ENCODE measurements around the gene MYO5A. TPM values are rescaled to one million over a fixed set of nuclear protein-coding genes. Genes with fewer than 3 reads are reported as not detected.

MYO5A gene
- total and polyA plus RNA-seq, 4 donors = 5.7 to 42.1 (median 22.0) TPM

DNA sequence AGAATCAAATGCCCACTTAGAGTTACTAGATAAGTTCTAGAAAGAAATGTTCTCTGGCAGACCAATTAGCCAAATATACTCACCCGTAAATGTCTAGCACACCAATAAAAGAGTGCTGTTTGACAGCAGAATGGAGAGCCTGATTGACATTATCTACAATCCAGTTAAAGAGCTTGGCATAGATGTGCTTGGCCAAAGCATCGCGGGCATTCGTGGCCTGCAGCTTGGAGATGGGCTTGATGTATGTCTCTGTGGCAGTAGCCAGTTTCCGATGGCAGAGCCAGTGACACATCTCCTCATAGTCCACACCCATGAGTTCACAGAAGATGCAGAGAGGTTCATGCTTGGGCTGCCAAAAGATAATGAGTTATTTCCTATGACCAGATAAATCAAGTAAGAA is 131.6 kb downstream of the MYO5A start:
- H3K9me3 ChIP-seq (ENCODE audit: control insufficient read depth, low read length) = no peaks in the 10 kb centered on the region
- no peak overlapping the region for H3K4me3 ChIP-seq (ENCODE audit: low read length in 2 of 2)
- H3K27me3 ChIP-seq (ENCODE audit: control insufficient read depth in 1 of 2, insufficient read depth in 2 of 2, low read length in 1 of 2) = no peaks in the 10 kb centered on the region
- 93 to 95% methylated on average over 5 of the region's 5 CpGs for WGBS, 2 donors
- DNase-seq (no peak), ATAC-seq (ENCODE audit: low FRiP score) (no peak)
- peaks cover 0 to 2% of the 10 kb centered on the region in 2 donors for H3K36me3 ChIP-seq (ENCODE audit: control insufficient read depth in 1 of 2, insufficient read depth in 2 of 2, low read length in 1 of 2)
- no peaks in the 10 kb centered on the region for H3K4me1 ChIP-seq (ENCODE audit: control insufficient read depth in 1 of 2, insufficient read depth in 2 of 2, low read length in 2 of 2)
- H3K27ac ChIP-seq (ENCODE audit: low read depth in 1 of 2, low read length in 2 of 2) = no peak overlapping the region
- intact Hi-C loops (cut with DNase I) = no loop called here

DNA sequence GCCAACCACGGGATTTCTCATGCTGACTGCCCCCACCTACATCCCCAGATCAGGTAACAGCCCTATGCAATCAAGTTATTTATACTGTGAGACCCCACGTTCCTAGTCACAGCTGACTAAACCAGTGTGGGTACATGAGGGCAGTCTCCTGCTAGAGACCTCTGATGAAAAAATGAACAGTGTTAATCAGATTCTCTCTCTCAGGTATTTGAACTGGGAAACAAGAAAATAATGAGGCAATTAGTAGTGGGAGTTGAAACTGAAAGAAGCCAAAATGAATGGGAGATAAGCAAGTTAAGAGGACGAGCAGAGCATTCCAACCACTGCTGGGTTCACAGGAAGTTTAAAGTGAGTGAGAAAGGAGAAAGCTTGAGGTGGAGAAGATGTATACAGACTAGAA is 134.6 kb downstream of the MYO5A start:
- no peaks in the 10 kb centered on the region for H3K27me3 ChIP-seq (ENCODE audit: control insufficient read depth in 1 of 2, insufficient read depth in 2 of 2, low read length in 1 of 2)
- H3K36me3 ChIP-seq (ENCODE audit: control insufficient read depth in 1 of 2, insufficient read depth in 2 of 2, low read length in 1 of 2) = peaks cover 0 to 2% of the 10 kb centered on the region in 2 donors
- no peak overlapping the region for H3K27ac ChIP-seq (ENCODE audit: low read depth in 1 of 2, low read length in 2 of 2)
- H3K9me3 ChIP-seq (ENCODE audit: control insufficient read depth, low read length) = no peaks in the 10 kb centered on the region
- ATAC-seq (ENCODE audit: low FRiP score) (no peak), DNase-seq (no peak)
- intact Hi-C loops (cut with DNase I) = no loop called here
- no peak overlapping the region for H3K4me3 ChIP-seq (ENCODE audit: low read length in 2 of 2)
- WGBS, 2 donors = 62 to 69% methylated on average over 3 of the region's 3 CpGs
- H3K4me1 ChIP-seq (ENCODE audit: control insufficient read depth in 1 of 2, insufficient read depth in 2 of 2, low read length in 2 of 2) = no peaks in the 10 kb centered on the region

DNA sequence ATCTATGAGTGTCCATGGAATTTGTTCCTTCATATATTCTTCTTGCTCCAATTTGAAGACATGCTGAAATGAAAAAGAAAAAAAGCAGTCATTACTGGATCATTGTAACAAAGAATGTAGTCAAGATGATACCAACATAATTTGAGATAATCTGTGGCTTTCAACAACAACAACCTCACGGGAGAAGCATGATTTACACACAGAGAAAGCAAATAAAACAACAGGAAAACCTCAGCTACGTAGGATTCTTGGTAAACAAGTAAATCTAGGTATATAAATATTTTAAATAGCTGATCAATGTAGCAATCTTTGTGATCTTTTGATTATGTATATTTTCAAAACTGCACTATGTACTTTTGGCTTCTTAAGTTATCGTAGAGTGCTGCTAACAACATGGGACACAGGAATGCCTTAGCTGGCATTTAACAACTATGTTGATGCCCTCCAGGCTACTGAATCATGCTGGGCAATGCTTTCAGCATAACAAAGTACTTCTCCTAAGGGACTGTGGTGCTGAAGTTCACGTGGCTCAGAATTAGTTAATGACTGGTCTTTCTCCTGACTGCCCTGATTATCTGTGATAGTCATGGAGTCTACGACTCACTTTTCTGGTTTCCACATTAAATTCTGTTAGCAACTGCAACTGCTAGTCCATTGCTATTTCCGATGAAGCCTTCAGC is 136.5 kb downstream of the MYO5A start:
- no peaks in the 10 kb centered on the region for H3K4me1 ChIP-seq (ENCODE audit: control insufficient read depth in 1 of 2, insufficient read depth in 2 of 2, low read length in 2 of 2)
- 70 to 76% methylated on average over 6 of the region's 6 CpGs for WGBS, 2 donors
- intact Hi-C loops (cut with DNase I) = no loop called here
- H3K27ac ChIP-seq (ENCODE audit: low read depth in 1 of 2, low read length in 2 of 2) = no peak overlapping the region
- H3K36me3 ChIP-seq (ENCODE audit: control insufficient read depth in 1 of 2, insufficient read depth in 2 of 2, low read length in 1 of 2) = peaks cover 0 to 5% of the 10 kb centered on the region in 2 donors
- ATAC-seq (ENCODE audit: low FRiP score) (no peak), DNase-seq (no peak)
- no peaks in the 10 kb centered on the region for H3K27me3 ChIP-seq (ENCODE audit: control insufficient read depth in 1 of 2, insufficient read depth in 2 of 2, low read length in 1 of 2)
- H3K9me3 ChIP-seq (ENCODE audit: control insufficient read depth, low read length) = no peaks in the 10 kb centered on the region
- no peak overlapping the region for H3K4me3 ChIP-seq (ENCODE audit: low read length in 2 of 2)

DNA sequence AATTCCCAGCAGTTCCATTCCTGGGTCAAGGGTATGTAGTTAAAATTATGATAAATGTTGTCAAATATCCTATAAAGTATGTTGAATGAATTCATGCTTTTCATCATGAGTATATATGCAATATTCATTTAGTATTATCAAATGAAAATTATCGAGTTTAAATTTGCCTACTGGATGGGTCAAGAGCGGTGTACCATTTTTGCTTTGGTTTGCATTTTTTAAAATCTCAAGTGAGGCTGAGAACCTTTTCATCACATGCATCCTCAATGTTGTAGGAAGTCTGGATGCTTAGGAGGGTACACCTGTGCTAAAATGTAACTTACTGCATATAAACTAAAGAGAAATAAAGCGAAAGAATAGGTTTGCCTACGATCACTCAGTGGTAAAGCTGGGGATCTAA is 137.6 kb downstream of the MYO5A start:
- Histone ChIP-seq H3K36me3 (ENCODE audit: control insufficient read depth in 1 of 2, insufficient read depth in 2 of 2, low read length in 1 of 2) (peaks cover 0 to 4% of the 10 kb centered on the region in 2 donors), H3K4me1 (ENCODE audit: control insufficient read depth in 1 of 2, insufficient read depth in 2 of 2, low read length in 2 of 2) (no peaks in the 10 kb centered on the region), H3K27me3 (ENCODE audit: control insufficient read depth in 1 of 2, insufficient read depth in 2 of 2, low read length in 1 of 2) (no peaks in the 10 kb centered on the region), H3K4me3 (ENCODE audit: low read length in 2 of 2) (no peak overlapping the region), H3K9me3 (ENCODE audit: control insufficient read depth, low read length) (no peaks in the 10 kb centered on the region), H3K27ac (ENCODE audit: low read depth in 1 of 2, low read length in 2 of 2) (no peak overlapping the region)
- intact Hi-C loops (cut with DNase I) = no loop called here
- DNase-seq (no peak), ATAC-seq (ENCODE audit: low FRiP score) (no peak)
- WGBS, 2 donors = 98% methylated on average over 4 of the region's 4 CpGs

DNA sequence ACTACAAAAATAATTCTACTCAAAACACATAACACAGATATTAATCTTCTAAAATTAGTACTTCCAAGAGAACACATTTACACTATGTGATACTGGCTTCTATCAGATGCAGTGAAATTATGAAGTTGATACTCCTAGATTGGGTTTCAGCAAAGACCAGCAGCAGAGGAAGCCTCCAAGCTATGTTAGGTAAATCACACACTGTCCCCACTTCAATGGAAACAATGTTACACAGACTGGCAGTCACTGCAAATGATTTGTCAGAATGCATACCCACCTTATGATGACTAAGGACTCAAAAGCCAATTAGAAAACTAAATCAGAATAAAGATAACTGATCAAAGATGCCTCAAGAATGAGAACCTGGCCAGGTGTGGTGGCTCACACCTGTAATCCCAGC is 143.0 kb downstream of the MYO5A start:
- H3K4me1 ChIP-seq (ENCODE audit: control insufficient read depth in 1 of 2, insufficient read depth in 2 of 2, low read length in 2 of 2) = no peaks in the 10 kb centered on the region
- H3K36me3 ChIP-seq (ENCODE audit: control insufficient read depth in 1 of 2, insufficient read depth in 2 of 2, low read length in 1 of 2) = peaks cover 2 to 6% of the 10 kb centered on the region in 2 donors
- no peak for DNase-seq
- H3K27me3 ChIP-seq (ENCODE audit: control insufficient read depth in 1 of 2, insufficient read depth in 2 of 2, low read length in 1 of 2) = no peaks in the 10 kb centered on the region
- H3K4me3 ChIP-seq (ENCODE audit: low read length in 2 of 2) = no peak overlapping the region
- no peaks in the 10 kb centered on the region for H3K9me3 ChIP-seq (ENCODE audit: control insufficient read depth, low read length)
- no peak overlapping the region for H3K27ac ChIP-seq (ENCODE audit: low read depth in 1 of 2, low read length in 2 of 2)
- intact Hi-C loops (cut with DNase I) = loop anchor here in 1 of 2 donors (10.0 kb wide), 1 partner anchor 349 kb away; no protein-coding TSS in a partner anchor
- no peak for ATAC-seq (ENCODE audit: low FRiP score)

GRCh38 chr15:52383100-52383588 is 145.5 kb downstream of the MYO5A start:
- Histone ChIP-seq H3K4me3 (ENCODE audit: low read length in 2 of 2) (no peak overlapping the region), H3K27me3 (ENCODE audit: control insufficient read depth in 1 of 2, insufficient read depth in 2 of 2, low read length in 1 of 2) (no peaks in the 10 kb centered on the region), H3K4me1 (ENCODE audit: control insufficient read depth in 1 of 2, insufficient read depth in 2 of 2, low read length in 2 of 2) (no peaks in the 10 kb centered on the region), H3K36me3 (ENCODE audit: control insufficient read depth in 1 of 2, insufficient read depth in 2 of 2, low read length in 1 of 2) (peaks cover 2 to 4% of the 10 kb centered on the region in 2 donors), H3K9me3 (ENCODE audit: control insufficient read depth, low read length) (no peaks in the 10 kb centered on the region), H3K27ac (ENCODE audit: low read depth in 1 of 2, low read length in 2 of 2) (no peak overlapping the region)
- ATAC-seq (ENCODE audit: low FRiP score) (no peak), DNase-seq (no peak)
- intact Hi-C loops (cut with DNase I) = loop anchor here in 1 of 2 donors (10.0 kb wide), 1 partner anchor 352 kb away; no protein-coding TSS in a partner anchor
- WGBS, 2 donors = 88 to 92% methylated on average over 2 of the region's 2 CpGs

GRCh38 chr15:52382647-52383046 is 146.0 kb downstream of the MYO5A start:
- H3K4me3 ChIP-seq (ENCODE audit: low read length in 2 of 2) = no peak overlapping the region
- DNase-seq (no peak), ATAC-seq (ENCODE audit: low FRiP score) (no peak)
- H3K27ac ChIP-seq (ENCODE audit: low read depth in 1 of 2, low read length in 2 of 2) = no peak overlapping the region
- H3K27me3 ChIP-seq (ENCODE audit: control insufficient read depth in 1 of 2, insufficient read depth in 2 of 2, low read length in 1 of 2) = no peaks in the 10 kb centered on the region
- H3K4me1 ChIP-seq (ENCODE audit: control insufficient read depth in 1 of 2, insufficient read depth in 2 of 2, low read length in 2 of 2) = no peaks in the 10 kb centered on the region
- no peaks in the 10 kb centered on the region for H3K9me3 ChIP-seq (ENCODE audit: control insufficient read depth, low read length)
- intact Hi-C loops (cut with DNase I) = loop anchor here in 1 of 2 donors (10.0 kb wide), 1 partner anchor 352 kb away; no protein-coding TSS in a partner anchor
- 96 to 97% methylated on average over 1 of the region's 1 CpG for WGBS, 2 donors
- peaks cover 2% of the 10 kb centered on the region in 2 donors for H3K36me3 ChIP-seq (ENCODE audit: control insufficient read depth in 1 of 2, insufficient read depth in 2 of 2, low read length in 1 of 2)

GRCh38 chr15:52379395-52380106 is 149.1 kb downstream of the MYO5A start:
- no peak for ATAC-seq (ENCODE audit: low FRiP score)
- peaks cover 3 to 4% of the 10 kb centered on the region in 2 donors for H3K36me3 ChIP-seq (ENCODE audit: control insufficient read depth in 1 of 2, insufficient read depth in 2 of 2, low read length in 1 of 2)
- intact Hi-C loops (cut with DNase I) = loop anchor here in 1 of 2 donors (10.0 kb wide), 1 partner anchor 355 kb away; no protein-coding TSS in a partner anchor
- no peaks in the 10 kb centered on the region for H3K9me3 ChIP-seq (ENCODE audit: control insufficient read depth, low read length)
- no peaks in the 10 kb centered on the region for H3K27me3 ChIP-seq (ENCODE audit: control insufficient read depth in 1 of 2, insufficient read depth in 2 of 2, low read length in 1 of 2)
- no peak overlapping the region for H3K27ac ChIP-seq (ENCODE audit: low read depth in 1 of 2, low read length in 2 of 2)
- H3K4me1 ChIP-seq (ENCODE audit: control insufficient read depth in 1 of 2, insufficient read depth in 2 of 2, low read length in 2 of 2) = no peaks in the 10 kb centered on the region
- 84 to 88% methylated on average over 14 of the region's 14 CpGs for WGBS, 2 donors
- H3K4me3 ChIP-seq (ENCODE audit: low read length in 2 of 2) = no peak overlapping the region
- no peak for DNase-seq
